IMR-90 (cell line): ENCODE measurements around the gene SCN10A. TPM values are rescaled to one million over a fixed set of nuclear protein-coding genes. Genes with fewer than 3 reads are reported as not detected.

Source experiments
- ATAC-seq: fragments of 200-7000 bp; cut with Tn5 transposase; 2 replicates; pipeline ENCODE4 v1.9.1; 2020; ENCODE audit warnings: low read depth, mild to moderate bottlenecking, moderate library complexity
- BruUV-seq: library from RNA; stranded (reverse); fragments of 400-500 nt; replicated peaks from 2 replicates; lab custom pipeline; 2021; lab: Mats Ljungman, UMichigan
- CTCF ChIA-PET: fragments of 300-600 bp; formaldehyde crosslinking; extraction: SDS; loops from one replicate; lab custom pipeline; 2021; ENCODE audit warnings: antibody characterized with exemption; lab: Yijun Ruan, JAX
- POLR2A ChIA-PET: fragments of 300-600 bp; sonication (Branson Sonifier 250); formaldehyde crosslinking; loops from one replicate; lab custom pipeline; 2022; ENCODE audit warnings: antibody characterized with exemption; ENCODE audit not compliant: unreplicated experiment; lab: Charles Lee
- DNase-seq: peaks from one replicate; pipeline ENCODE4 v3.0.0; 2013
- H2AFZ ChIP-seq: replicated peaks from 2 replicates; pipeline ENCODE3; 2013; ENCODE audit warnings: low read length, mild to moderate bottlenecking; ENCODE audit not compliant: poor library complexity
- H2AK5ac ChIP-seq: 2 replicates; pipeline ENCODE4 v1.6.1; 2013; ENCODE audit warnings: low read depth, low read length, inconsistent platforms
- H2AK9ac ChIP-seq: replicated peaks from 2 replicates; pipeline ENCODE3; 2013; ENCODE audit warnings: mild to moderate bottlenecking, low read depth, low read length, moderate library complexity; ENCODE audit not compliant: poor library complexity
- H2BK120ac ChIP-seq: 2 replicates; pipeline ENCODE4 v1.6.1; 2013; ENCODE audit warnings: low read depth, low read length, inconsistent platforms
- H2BK15ac ChIP-seq: 3 replicates; pipeline ENCODE4 v1.6.1; 2013; ENCODE audit warnings: low read depth, low read length, inconsistent platforms
- H2BK20ac ChIP-seq: 2 replicates; pipeline ENCODE4 v1.6.1; 2013; ENCODE audit warnings: low read depth, mild to moderate bottlenecking, inconsistent platforms, low read length, moderate library complexity
- H2BK5ac ChIP-seq: 2 replicates; pipeline ENCODE4 v1.6.1; 2013; ENCODE audit warnings: mild to moderate bottlenecking, low read depth, low read length, inconsistent platforms; ENCODE audit not compliant: poor library complexity, severe bottlenecking
- H3K14ac ChIP-seq: replicated peaks from 2 replicates; pipeline ENCODE4 v1.6.1; 2013; ENCODE audit warnings: low read depth, low read length, inconsistent platforms
- H3K18ac ChIP-seq: 2 replicates; pipeline ENCODE4 v1.6.1; 2013; ENCODE audit warnings: low read depth, low read length, control low read depth
- H3K23ac ChIP-seq: 2 replicates; pipeline ENCODE4 v1.6.1; 2013; ENCODE audit warnings: low read depth, low read length, inconsistent platforms
- H3K27ac ChIP-seq: 2 replicates; pipeline ENCODE4 v1.5.1; 2013; ENCODE audit warnings: mild to moderate bottlenecking, control low read depth, low read length; ENCODE audit not compliant: insufficient read depth
- H3K27me3 ChIP-seq: 2 replicates; pipeline ENCODE4 v1.6.1; 2013; ENCODE audit warnings: low read length; ENCODE audit not compliant: control insufficient read depth, insufficient read depth
- H3K36me3 ChIP-seq: 2 replicates; pipeline ENCODE4 v1.6.1; 2013; ENCODE audit warnings: low read length, mixed read lengths; ENCODE audit not compliant: control insufficient read depth, insufficient read depth
- H3K4ac ChIP-seq: 2 replicates; pipeline ENCODE4 v1.6.1; 2013; ENCODE audit warnings: low read depth, low read length, inconsistent platforms
- H3K4me1 ChIP-seq: 2 replicates; pipeline ENCODE4 v1.6.1; 2013; ENCODE audit warnings: low read length, mixed read lengths; ENCODE audit not compliant: control insufficient read depth, insufficient read depth
- H3K4me2 ChIP-seq: 2 replicates; pipeline ENCODE4 v1.6.1; 2013; ENCODE audit warnings: low read depth, mild to moderate bottlenecking, control low read depth, low read length, moderate library complexity
- H3K4me3 ChIP-seq: 2 replicates; pipeline ENCODE4 v1.5.1; 2013; ENCODE audit warnings: low read depth, mild to moderate bottlenecking, control low read depth, low read length, moderate library complexity; ENCODE audit not compliant: insufficient read depth
- H3K56ac ChIP-seq: 2 replicates; pipeline ENCODE4 v1.6.1; 2013; ENCODE audit warnings: low read length, inconsistent platforms; ENCODE audit not compliant: insufficient read depth; ENCODE audit errors: extremely low read depth
- H3K79me1 ChIP-seq, 2 experiments: 2 replicates each; pipeline ENCODE4 v1.6.1; 2013; ENCODE audit warnings: low read length in 2 of 2, inconsistent platforms in 1 of 2, low read depth in 1 of 2
- H3K9ac ChIP-seq: 2 replicates; pipeline ENCODE4 v1.6.1; 2013; ENCODE audit warnings: low read depth, low read length, control low read depth
- H3K9me1 ChIP-seq: 2 replicates; pipeline ENCODE4 v1.6.1; 2013; ENCODE audit warnings: low read length, inconsistent platforms; ENCODE audit not compliant: insufficient read depth
- H3K9me3 ChIP-seq: 2 replicates; pipeline ENCODE4 v1.6.1; 2013; ENCODE audit warnings: low read length; ENCODE audit not compliant: control insufficient read depth, insufficient read depth
- H4K20me1 ChIP-seq: 2 replicates; pipeline ENCODE4 v1.6.1; 2013; ENCODE audit warnings: low read length, inconsistent platforms; ENCODE audit not compliant: insufficient read depth
- H4K5ac ChIP-seq: 2 replicates; pipeline ENCODE4 v1.6.1; 2013; ENCODE audit warnings: mild to moderate bottlenecking, low read depth, low read length, control low read depth
- H4K8ac ChIP-seq, 2 experiments: 2 replicates each; pipeline ENCODE4 v1.6.1; 2013; ENCODE audit warnings: low read depth in 2 of 2, low read length in 2 of 2, control low read depth in 1 of 2, inconsistent platforms in 1 of 2
- H4K91ac ChIP-seq: 2 replicates; pipeline ENCODE4 v1.6.1; 2013; ENCODE audit warnings: low read depth, low read length, inconsistent platforms; ENCODE audit not compliant: insufficient read depth
- BHLHE40 ChIP-seq: fragments of 150-350 bp; IDR thresholded peaks from 2 replicates; pipeline ENCODE4 v1.6.1; 2016; ENCODE audit warnings: mild to moderate bottlenecking, low read depth, low read length
- CEBPB ChIP-seq: IDR thresholded peaks from 2 replicates; pipeline ENCODE4 v1.6.1; 2012; ENCODE audit warnings: low read depth, low read length, improper control_type of control experiment
- CHD1 ChIP-seq: IDR thresholded peaks from 2 replicates; pipeline ENCODE4 v1.6.1; 2012; ENCODE audit warnings: low read depth, low read length, improper control_type of control experiment
- CTCF ChIP-seq: conservative IDR thresholded peaks from 2 replicates; pipeline ENCODE4 v1.5.1; 2012; ENCODE audit warnings: mild to moderate bottlenecking, low read depth, low read length, improper control_type of control experiment
- FOS ChIP-seq: fragments of 150-350 bp; IDR thresholded peaks from 2 replicates; pipeline ENCODE4 v1.6.1; 2016; ENCODE audit warnings: low read depth, low read length
- MAFK ChIP-seq: IDR thresholded peaks from 2 replicates; pipeline ENCODE4 v1.6.1; 2012; ENCODE audit warnings: low read depth, low read length, improper control_type of control experiment
- MAZ ChIP-seq: IDR thresholded peaks from 2 replicates; pipeline ENCODE4 v1.6.1; 2012; ENCODE audit warnings: low read depth, mild to moderate bottlenecking, low read length, improper control_type of control experiment, moderate library complexity, borderline replicate concordance
- MXI1 ChIP-seq: IDR thresholded peaks from 2 replicates; pipeline ENCODE4 v1.6.1; 2012; ENCODE audit warnings: low read depth, mild to moderate bottlenecking, low read length, moderate library complexity, borderline replicate concordance
- NFE2L2 ChIP-seq: fragments of 150-350 bp; IDR thresholded peaks from 2 replicates; pipeline ENCODE4 v1.6.1; 2016; ENCODE audit warnings: low read depth, mild to moderate bottlenecking, low read length
- POLR2A ChIP-seq: IDR thresholded peaks from 2 replicates; pipeline ENCODE4 v1.6.1; 2012; ENCODE audit warnings: mild to moderate bottlenecking, low read depth, low read length
- RAD21 ChIP-seq: IDR thresholded peaks from 2 replicates; pipeline ENCODE4 v1.6.1; 2012; ENCODE audit warnings: low read length, improper control_type of control experiment
- RCOR1 ChIP-seq: IDR thresholded peaks from 2 replicates; pipeline ENCODE4 v1.6.1; 2012; ENCODE audit warnings: mild to moderate bottlenecking, low read length, improper control_type of control experiment; ENCODE audit not compliant: insufficient replicate concordance
- RFX5 ChIP-seq: IDR thresholded peaks from 2 replicates; pipeline ENCODE4 v1.8.0; 2012; ENCODE audit warnings: low read depth, mild to moderate bottlenecking, low read length, moderate library complexity
- USF2 ChIP-seq: fragments of 150-350 bp; IDR thresholded peaks from 2 replicates; pipeline ENCODE4 v1.6.1; 2017; ENCODE audit warnings: mild to moderate bottlenecking, antibody characterized with exemption, low read length, low read depth
- WGBS, 2 experiments: methylation state at CpG; one replicate each; pipeline versions ENCODE4 v1.1.5 to v1.1.7; 2013; ENCODE audit warnings: missing lambda C conversion rate in 2 of 2; ENCODE audit not compliant: insufficient read length in 1 of 2; ENCODE audit errors: extremely low coverage in 2 of 2; 5-methylcytosine and 5-hydroxymethylcytosine counted together
- dilution Hi-C: fragments of 300-500 bp; cut with HindIII; formaldehyde crosslinking; loops from one replicate; pipeline ENCODE4 v1.14.3; 2018; ENCODE audit warnings: low sequenced_read_pairs; ENCODE audit not compliant: unreplicated experiment
- in situ Hi-C: fragments of 300-500 bp; cut with MboI; formaldehyde crosslinking; loops from 3 replicates; pipeline ENCODE4 v1.14.3; 2019; ENCODE audit warnings: low sequenced_read_pairs, inconsistent platforms, mixed read lengths
- intact Hi-C: fragments of 100-400 bp; cut with micrococcal nuclease; formaldehyde crosslinking; loops from 2 replicates; pipeline ENCODE4 v1.10.0; 2022
- polyA plus RNA-seq, 3 experiments: library from polyadenylated mRNA; depleted of rRNA; stranded (reverse); fragments of >200 nt; gene quantifications; 2 replicates each; pipeline ENCODE4 v1.2.3, GENCODE V29; 2012; ENCODE audit warnings: low replicate concordance in 1 of 3
- total RNA-seq: library from RNA; depleted of rRNA; stranded (reverse); fragments of >200 nt; gene quantifications from 2 replicates; pipeline ENCODE4 v1.2.3, GENCODE V29; 2012
- TF ChIP-seq, protein P1 (sequence below): fragments of 150-350 bp; IDR thresholded peaks from 2 replicates; pipeline ENCODE4 v1.6.1; 2016; ENCODE audit warnings: low read depth, mild to moderate bottlenecking, low read length, moderate library complexity, borderline replicate concordance

The SCN10A gene
- total and polyA plus RNA-seq, 2 of the 4 experiments (the other 2 are of a cell fraction), result not detected

GRCh38 chr3:38690185-38690584, 125.8 kb downstream of the SCN10A start:
- no peak overlapping the region for H2BK120ac ChIP-seq
- CTCF ChIA-PET, result interaction anchor here (0.8 to 0.9 kb wide), 2 partner anchors 148 to 310 kb away, joined by 3 to 4 read pairs; no protein-coding TSS in a partner anchor

More at GRCh38 chr3:38690185-38690584, 125.8 kb downstream of the SCN10A start:
- ATAC-seq (peak; percentile 65), DNase-seq (peak; percentile 67)
- H2BK5ac ChIP-seq, result no peak overlapping the region
- H2AFZ ChIP-seq, result no peak overlapping the region
- H3K4me3 ChIP-seq, result no peak overlapping the region
- H4K5ac ChIP-seq, result no peak overlapping the region
- no peak overlapping the region for H3K27ac ChIP-seq
- H4K8ac ChIP-seq, result no peak overlapping the region
- H3K9me1 ChIP-seq, result no peaks in the 10 kb centered on the region
- H3K9ac ChIP-seq, result no peak overlapping the region
- TF ChIP-seq RAD21 (no peak), POLR2A (no peak), RFX5 (no peak), RCOR1 (no peak), MAFK (no peak), CHD1 (no peak), MAZ (no peak), CEBPB (no peak), USF2 (no peak), MXI1 (no peak), CTCF (no peak), FOS (no peak), NFE2L2 (no peak), BHLHE40 (no peak)
- TF ChIP-seq, protein P1, sequence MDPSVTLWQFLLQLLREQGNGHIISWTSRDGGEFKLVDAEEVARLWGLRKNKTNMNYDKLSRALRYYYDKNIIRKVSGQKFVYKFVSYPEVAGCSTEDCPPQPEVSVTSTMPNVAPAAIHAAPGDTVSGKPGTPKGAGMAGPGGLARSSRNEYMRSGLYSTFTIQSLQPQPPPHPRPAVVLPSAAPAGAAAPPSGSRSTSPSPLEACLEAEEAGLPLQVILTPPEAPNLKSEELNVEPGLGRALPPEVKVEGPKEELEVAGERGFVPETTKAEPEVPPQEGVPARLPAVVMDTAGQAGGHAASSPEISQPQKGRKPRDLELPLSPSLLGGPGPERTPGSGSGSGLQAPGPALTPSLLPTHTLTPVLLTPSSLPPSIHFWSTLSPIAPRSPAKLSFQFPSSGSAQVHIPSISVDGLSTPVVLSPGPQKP, result no peak
- H3K4ac ChIP-seq, result no peak overlapping the region
- in situ Hi-C loops, result no loop called here
- H2AK5ac ChIP-seq, result no peak overlapping the region
- H3K79me1 ChIP-seq, result no peaks in the 10 kb centered on the region
- WGBS, 2 experiments, result no CpG with 5 or more reads among the region's 2 CpGs
- no peaks in the 10 kb centered on the region; the same call in 1 of the 2 replicates for H3K4me1 ChIP-seq
- BruUV-seq, result no TSS peak
- dilution Hi-C loops, result no loop called here
- H3K56ac ChIP-seq, result no peak overlapping the region
- no peak overlapping the region for H3K23ac ChIP-seq
- POLR2A ChIA-PET, result no interaction called here
- no peak overlapping the region for H4K91ac ChIP-seq
- no peak overlapping the region for H3K4me2 ChIP-seq
- H3K27me3 ChIP-seq, result peaks cover 2% of the 10 kb centered on the region; the same call in 1 of the 2 replicates
- no peak overlapping the region; the same call in 1 of the 2 replicates for H3K18ac ChIP-seq
- no peaks in the 10 kb centered on the region for H4K20me1 ChIP-seq
- H2BK20ac ChIP-seq, result no peak overlapping the region
- no peak overlapping the region for H2BK15ac ChIP-seq
- no peaks in the 10 kb centered on the region for H3K36me3 ChIP-seq
- no peak overlapping the region for H3K14ac ChIP-seq
- intact Hi-C loops, result no loop called here
- H2AK9ac ChIP-seq, result no peak overlapping the region
- H3K9me3 ChIP-seq, result no peaks in the 10 kb centered on the region
